HG03354 (cell line): Measurements from ENCODE around the gene HIP1.
"Not testable (repeated sequence)": the region's sequence is repeated elsewhere in the genome, so short reads cannot be mapped to it uniquely, and the experiment has no call there.

Experiments used
- ATAC-seq: cut with Tn5 transposase; IDR thresholded peaks from one replicate; pipeline ENCODE4 v1.9.1; 2021; ENCODE audit warnings: mild to moderate bottlenecking; ENCODE audit not compliant: unreplicated experiment, poor library complexity, severe bottlenecking

HIP1 gene

DNA sequence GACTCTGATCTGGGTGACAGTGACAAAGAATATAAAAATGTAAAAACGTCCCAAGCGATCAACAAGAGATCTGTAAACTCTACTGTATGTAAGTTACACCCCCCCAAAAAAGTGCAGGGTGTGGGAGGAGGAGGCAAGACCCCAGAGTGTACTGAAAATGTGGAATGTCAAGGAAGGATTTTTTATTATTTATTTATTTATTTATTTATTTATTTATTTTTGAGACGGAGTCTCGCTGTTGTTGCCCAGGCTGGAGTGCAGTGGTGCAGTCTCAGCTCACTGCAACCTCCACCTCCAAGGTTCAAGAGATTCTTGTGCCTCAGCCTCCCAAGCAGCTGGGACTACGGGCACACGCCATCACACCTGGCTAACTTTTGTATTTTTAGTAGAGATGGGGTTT lies 181.9 kb downstream of the HIP1 start:
- not testable (repeated sequence) for ATAC-seq

DNA sequence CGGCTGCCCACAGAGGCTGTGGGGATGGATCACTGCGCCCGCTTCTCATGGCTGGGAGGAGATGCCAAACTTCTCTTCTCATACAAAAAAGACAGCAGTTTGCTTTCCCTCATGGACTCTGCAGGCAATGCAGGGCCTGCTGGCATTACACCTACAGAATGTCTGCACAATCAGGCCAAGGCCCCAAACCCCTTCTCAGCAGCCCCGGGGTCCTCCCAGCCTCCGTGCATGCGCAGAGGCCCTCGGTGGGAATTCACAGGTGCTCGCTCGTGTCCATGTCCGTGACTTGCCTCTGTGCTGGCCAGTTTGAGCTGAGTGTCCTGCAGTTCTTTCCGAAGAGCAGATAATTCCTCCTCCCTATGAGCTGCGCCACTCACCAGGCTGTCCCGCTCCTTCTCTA lies 183.0 kb downstream of the HIP1 start:
- no peak for ATAC-seq

DNA sequence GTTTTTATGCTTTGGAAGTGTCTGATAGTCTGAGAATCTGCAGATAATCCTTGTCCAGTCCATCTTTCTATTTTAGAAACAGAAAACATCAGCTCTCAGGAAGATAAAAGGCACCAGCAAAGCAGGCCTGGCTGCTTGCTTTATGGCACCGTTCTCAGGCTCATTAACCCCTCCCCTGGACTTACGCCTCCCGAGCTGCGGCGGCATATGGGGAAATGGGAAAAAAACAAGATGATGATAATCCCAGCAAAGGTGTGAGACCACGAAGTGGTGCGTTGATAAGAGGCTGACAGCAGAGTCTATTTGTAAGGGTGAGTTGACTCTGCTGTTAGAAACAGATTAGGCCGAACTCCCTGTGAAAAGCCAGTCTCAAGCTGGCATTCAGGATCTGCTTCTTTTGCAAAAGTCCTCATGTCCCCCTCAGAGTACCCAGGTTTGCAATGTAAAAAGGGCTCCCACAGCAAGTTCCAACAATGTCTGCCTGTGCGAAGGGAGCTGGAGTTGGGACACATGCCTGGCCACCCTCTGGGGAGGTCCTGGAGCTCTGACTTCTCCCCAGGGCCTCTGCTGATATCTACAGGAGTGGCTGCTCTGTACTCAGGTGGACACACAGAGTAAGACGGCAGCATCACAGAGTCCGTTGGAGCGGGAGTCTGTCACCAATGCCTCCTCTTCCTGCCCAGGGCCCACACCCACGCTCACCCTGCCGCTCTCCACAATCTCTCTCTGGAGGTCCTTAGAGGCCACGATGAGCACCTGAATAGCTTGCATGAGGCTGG lies 192.3 kb downstream of the HIP1 start:
- ATAC-seq, result no peak

DNA sequence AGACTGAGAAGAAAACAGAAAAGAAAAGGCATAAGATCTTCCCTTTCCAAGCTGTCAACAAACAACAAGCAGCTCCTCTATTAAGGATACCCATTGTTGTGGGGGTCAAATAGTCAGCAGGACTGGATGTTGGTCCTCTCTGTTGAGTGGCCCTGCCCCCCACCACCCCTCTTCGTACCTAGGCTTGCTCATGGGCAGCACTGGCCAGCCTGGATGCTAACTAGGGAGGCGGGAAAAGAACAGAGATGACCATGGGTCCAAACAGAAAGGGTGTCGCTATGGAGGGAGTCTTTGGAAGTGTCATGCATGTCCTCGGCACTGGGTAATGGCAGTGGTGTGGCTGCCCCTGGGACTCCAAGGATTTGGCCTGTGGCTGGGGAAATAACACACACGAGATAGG lies 201.0 kb downstream of the HIP1 start:
- no peak for ATAC-seq

DNA sequence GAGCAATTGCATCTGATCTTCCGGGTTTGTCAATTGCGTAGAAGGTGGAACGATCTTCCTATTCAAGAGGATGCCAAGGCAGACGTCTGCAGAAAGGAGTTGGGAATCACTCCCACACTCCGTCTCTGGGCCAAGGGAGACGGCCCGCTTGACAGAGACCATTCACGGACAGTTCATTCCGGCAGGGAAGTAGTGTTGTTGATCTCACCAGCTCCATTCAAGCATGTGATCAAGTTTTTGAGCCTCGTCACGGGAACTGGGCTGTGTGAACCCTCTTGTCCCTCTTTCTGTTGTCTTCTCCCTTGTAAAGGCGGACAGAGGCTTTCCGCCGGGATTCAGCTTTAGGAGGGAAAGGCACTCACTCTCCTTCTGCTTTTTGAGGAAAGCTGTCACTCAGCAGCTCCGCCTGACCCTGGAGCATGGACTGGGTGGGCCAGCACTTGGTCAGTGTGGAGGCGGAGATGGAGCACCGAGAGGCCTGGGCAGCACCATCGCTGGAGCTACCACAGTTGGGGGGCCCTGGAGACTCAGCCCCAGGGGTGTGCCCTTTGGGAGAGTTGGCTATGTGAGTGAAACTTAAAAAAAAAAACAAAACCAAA lies 201.7 kb downstream of the HIP1 start:
- ATAC-seq, result no peak

DNA sequence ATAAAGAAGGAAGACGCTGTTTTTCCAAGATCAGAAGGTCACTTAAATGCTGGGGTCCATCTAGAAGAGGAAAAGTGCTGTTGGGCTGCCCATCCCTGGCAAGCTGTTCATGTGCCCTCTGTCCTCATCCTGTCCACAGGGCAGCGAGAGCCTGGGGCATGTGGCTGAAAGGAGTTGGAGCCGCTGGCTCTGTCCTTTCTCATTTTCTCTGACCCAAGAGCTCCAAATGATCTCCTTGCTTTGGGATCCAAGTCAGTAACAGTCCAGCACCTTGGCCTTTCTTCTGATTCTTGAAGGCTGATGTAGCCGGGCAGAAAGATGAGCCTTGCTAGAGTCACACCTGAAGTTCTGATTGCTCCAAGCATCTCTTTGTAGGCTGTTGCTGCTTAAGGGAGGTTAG lies 202.2 kb downstream of the HIP1 start:
- ATAC-seq, result no peak

DNA sequence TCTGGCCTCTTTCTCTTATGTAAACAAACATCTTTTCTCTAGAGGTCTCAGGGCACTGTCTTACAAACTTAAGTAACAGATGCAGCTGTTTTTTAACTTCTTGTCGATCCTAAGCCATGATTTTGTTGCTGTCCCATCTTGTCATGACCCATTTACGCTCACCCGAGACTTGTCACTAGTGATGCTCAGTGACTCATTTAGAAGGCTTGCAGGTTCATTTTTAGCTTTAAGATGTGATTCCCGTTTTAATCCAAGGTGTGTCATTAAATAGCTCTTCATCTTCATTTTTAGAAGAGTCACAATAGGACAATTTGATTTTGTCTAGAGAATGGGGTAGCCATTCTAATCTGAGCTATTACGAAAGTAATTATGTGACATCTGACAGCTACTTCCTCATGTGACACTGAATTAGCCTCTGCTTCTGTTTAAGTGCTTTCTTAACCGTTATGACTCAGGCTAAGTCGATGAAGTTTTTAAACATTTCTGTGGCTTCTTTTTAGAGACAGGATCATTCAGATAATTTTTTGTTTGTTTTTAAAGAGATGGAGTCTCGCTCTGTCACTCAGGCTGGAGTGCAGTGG lies 203.9 kb downstream of the HIP1 start:
- no peak for ATAC-seq

DNA sequence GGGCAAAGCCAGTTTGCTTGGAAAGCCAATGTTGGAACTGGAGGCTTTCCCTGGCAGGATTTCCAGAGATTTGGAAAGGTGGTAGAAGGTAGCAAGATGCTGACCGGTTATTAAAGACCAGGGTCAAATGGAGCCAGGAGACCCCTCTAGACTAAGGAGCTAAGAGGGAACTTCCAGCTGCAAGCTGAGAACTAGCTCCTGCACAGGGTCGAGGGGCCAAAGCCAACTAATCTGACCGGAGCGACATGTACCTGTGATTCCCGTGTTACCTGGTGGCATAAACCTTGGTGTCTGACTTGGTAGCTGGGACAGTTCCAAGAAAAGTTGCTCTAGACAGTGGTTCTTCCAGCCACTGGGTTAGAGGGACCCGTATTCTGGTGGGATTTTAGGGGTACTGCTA lies 204.8 kb downstream of the HIP1 start:
- ATAC-seq, result no peak

DNA sequence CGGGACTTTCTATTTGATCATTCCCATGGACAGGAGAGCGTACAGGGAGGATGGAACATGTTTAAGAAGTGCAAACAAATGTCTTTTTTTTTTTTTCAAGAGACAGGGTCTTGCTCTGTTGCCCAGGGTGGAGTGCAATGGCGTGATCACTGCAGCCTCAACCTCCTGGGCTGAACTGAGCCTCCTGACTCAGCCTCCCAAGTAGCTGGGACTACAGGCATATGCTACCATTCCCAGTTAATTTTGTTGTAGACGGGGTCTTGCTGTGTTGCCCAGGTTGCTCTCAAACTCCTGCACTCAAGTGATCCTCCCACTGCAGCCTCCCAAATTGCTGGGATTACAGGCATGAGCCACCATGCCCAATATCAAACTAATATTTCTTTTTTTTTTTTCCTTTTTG lies 206.1 kb downstream of the HIP1 start:
- no peak for ATAC-seq

DNA sequence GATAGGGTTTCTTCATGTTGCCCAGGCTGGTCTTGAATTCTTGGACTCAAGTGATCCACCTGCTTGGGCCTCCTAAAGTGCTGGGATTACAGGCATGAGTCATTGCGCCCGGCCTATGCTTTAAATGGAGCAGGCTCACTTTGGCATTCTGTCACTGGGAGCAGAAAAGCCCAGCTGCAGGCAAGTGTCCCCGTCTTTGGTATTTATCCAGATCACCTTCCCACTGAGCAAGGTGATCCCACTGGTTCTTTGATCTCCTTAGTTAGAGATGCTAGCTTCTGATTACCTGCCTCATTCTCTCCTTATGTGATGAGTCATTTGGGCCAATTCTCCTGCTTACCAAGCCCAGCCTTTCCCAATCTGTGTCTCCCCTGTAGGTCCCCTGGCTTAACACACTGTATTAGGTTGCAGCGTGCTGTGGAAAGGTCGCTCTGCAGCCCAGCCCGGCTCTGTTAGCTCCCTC lies 207.4 kb downstream of the HIP1 start:
- ATAC-seq, result no peak

DNA sequence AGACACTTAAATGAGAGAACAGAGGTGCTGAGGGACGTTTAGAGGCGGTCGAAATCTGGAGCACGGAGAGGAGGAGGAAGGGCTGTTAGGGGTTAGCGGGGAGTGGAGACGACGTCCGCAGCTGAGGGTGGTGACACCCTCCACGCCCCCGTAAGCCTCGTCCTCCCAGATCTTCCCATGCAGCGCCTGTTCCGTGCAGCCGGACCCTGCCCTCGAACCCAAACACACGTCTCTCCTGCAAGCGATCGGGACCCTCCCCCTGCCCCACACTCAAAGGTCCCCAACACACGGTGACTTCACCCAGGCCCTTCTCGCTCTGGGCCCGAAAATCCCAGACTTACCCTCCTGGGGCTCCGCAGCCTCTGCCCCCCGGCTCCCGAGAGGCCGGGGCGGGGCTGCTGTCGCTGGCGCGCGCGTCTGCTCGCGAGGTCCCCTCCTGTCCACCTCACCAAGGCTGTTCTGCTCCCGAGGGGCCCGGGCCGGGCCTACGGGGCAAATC lies 211.5 kb downstream of the HIP1 start:
- ATAC-seq, result not testable (repeated sequence)

DNA sequence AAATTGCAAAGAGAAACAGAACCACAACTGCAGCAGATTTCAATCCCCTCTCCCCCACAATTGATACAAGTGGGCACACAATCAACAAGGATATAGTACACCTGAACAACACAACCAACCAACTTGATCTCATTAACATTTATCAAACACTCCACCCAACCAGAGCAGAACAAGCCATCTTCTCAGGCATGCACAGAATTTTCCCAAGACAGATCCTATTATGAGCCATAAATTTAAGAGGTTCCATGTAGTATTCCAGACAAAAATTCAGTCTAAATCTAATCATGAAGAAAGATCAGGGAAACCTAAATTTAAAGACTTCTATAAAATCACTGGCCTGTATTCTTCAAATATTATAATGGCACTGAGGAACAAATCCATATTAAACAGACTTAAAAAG lies 217.0 kb downstream of the HIP1 start:
- ATAC-seq, result not testable (repeated sequence)

DNA sequence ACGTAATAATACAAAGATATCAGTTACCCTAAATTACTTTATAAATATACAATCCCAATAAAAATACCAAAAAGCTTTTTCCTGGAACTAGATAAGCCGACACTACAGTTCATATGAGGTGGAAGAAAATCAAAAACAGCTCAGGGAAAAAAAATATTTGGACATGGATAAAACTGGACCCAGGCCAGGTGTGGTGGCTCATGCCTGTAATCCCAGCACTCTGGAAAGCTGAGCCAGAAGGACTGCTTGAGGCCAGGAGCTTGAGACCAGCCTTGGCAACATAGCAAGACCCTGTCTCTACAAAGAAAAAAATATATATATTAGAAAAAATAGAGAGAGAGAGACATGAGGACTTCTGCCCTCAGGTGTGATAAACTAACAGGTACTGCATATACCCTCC lies 219.9 kb downstream of the HIP1 start:
- ATAC-seq, result not testable (repeated sequence)

DNA sequence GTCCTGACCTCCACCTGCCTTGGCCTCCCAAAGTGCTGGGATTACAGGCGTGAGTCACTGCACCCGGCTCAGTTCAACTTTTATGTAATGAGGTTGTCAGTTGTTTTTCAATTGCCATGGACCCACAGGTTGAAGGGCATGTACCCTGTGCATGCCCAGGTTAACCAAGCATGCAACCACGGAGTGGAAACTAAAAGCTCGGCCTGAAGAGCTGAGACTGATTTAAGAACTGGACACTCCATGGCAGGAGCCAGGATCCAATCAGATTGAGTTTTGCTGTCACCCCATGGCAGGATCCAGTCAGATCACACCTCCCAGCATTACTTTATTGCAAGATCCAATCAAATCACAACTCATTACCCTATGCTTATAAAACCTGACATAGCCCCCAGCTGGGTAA lies 229.7 kb downstream of the HIP1 start:
- ATAC-seq, result not testable (repeated sequence)

DNA sequence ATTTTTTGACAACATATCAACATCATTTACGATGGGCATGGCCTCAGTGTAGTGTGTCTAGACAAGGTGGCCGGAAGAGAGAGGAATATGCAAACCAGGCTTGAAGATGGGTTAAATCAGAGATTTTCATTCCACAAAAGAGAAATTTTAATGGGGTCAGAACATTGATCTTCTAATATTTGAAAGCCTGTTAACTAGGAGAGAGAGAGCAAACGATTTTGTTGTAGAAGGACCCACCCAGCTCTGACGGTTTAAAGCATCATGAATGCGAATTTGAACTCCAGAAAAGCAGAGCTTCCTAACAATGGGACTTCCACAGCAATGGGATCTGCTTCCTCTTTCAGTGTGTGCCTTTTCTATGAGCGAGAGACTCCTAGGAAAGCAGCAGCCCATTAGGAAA lies 246.7 kb downstream of the HIP1 start, which contains the start of gene SPDYE5:
Gene SPDYE5, plus strand, starts transcription at position 301 of the 400 bp plus-strand sequence. CDS start 1,728 bp downstream, outside the sequence.
- ATAC-seq, result not testable (repeated sequence)

DNA sequence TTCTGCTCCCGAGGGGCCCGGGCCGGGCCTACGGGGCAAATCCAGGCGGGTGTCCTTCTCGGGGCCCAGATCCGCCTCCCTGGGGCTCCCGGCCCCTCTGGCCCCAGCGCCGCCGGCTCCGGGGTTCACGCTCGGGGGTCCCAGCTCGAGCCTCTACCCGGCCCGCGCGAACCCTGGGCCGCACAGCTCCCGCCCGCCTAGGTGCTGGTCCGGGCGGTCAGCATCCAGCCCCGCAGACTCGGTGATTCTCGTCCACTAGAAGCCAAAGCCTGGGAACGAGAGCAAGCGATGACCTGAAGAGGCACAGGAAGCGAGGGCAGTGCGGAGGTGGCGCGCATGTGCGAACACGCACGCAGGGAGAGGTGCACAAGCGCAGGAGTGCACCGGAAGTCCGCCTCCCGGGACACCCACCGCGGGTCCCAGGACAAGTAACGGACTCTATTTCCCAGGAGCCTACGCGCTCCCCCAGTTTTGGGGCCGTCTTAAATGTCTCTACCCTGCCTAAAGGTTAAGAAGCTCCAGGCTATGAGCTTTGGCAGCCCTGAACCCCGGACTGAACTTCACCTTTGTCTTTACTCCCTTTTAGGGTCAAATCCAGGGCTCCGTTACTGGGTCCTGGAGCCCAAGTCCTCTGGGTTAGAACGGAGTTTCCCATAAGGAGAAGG lies 252.6 kb downstream of the HIP1 start, which contains the start of gene POM121C:
Gene POM121C, minus strand, starts transcription at position 321 of the 665 bp plus-strand sequence. CDS start 44,803 bp downstream, outside the sequence.
- ATAC-seq, result peak; percentile 99

DNA sequence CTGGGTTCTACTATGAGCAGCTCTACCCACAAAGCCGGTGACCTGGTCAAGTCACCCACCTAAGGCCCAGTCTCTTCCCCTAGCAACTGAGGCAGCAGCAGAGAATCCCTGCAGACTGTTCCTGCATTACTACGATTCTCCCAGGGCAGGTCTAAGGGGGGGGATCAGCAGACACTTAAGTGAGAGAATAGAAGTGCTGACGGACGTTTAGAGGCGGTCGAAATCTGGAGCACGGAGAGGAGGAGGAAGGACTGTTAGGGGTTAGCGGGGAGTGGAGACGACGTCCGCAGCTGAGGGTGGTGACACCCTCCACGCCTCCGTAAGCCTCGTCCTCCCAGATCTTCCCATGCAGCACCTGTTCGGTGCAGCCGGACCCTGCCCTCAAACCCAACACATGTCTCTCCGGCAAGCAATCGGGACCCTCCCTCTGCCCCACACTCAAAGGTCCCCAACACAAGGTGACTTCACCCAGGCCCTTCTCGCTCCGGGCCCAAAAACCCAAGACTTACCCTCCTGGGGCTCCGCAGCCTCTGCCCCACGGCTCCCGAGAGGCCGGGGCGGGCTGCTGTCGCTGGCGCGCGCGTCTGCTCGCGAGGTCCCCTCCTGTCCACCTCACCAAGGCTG lies 253.3 kb downstream of the HIP1 start:
- peak; percentile 26 for ATAC-seq
